OCI-LY3 (cell line): ENCODE results near the gene TPO.

Experiments used
- H2AFZ ChIP-seq: fragments of 200-600, 300-600 bp; shearing (Covaris generic); 2 replicates; pipeline ENCODE4 v1.6.0; 2014; ENCODE audit warnings: antibody characterized with exemption, low read depth, low read length
- H3K27ac ChIP-seq: fragments of 200-600, 300-600 bp; sonication (generic); 2 replicates; pipeline ENCODE4 v1.5.1; 2014; ENCODE audit warnings: mild to moderate bottlenecking, low read length, moderate library complexity, mixed read lengths
- H3K27me3 ChIP-seq: fragments of 200-600, 300-600 bp; sonication (generic); 2 replicates; pipeline ENCODE4 v1.6.1; 2014; ENCODE audit warnings: low read depth, low read length, mixed read lengths
- H3K36me3 ChIP-seq: fragments of 200-600, 300-600 bp; sonication (generic); replicated peaks from 2 replicates; pipeline ENCODE3; 2014; ENCODE audit warnings: low read depth, low read length, mixed read lengths
- H3K4me1 ChIP-seq: fragments of 300-600, 200-600 bp; sonication (generic); 2 replicates; pipeline ENCODE4 v1.6.1; 2014; ENCODE audit warnings: low read length, mixed read lengths
- H3K4me2 ChIP-seq: fragments of 200-600, 300-600 bp; sonication (generic); 2 replicates; pipeline ENCODE4 v1.6.1; 2014; ENCODE audit warnings: low read length, mixed read lengths
- H3K4me3 ChIP-seq: fragments of 300-600, 200-600 bp; sonication (generic); 2 replicates; pipeline ENCODE4 v1.5.1; 2014; ENCODE audit warnings: antibody characterized with exemption, mild to moderate bottlenecking, low read length, moderate library complexity
- H3K79me2 ChIP-seq: fragments of 300-600, 200-600 bp; shearing (Covaris generic); 2 replicates; pipeline ENCODE4 v1.6.1; 2014; ENCODE audit warnings: mild to moderate bottlenecking, low read length, mixed read lengths
- H3K9ac ChIP-seq: fragments of 300-600, 200-600 bp; shearing (Covaris generic); 2 replicates; pipeline ENCODE4 v1.6.0; 2014; ENCODE audit warnings: mild to moderate bottlenecking, low read length, moderate library complexity
- H3K9me3 ChIP-seq: fragments of 200-600, 300-600 bp; shearing (Covaris generic); 2 replicates; pipeline ENCODE4 v1.6.1; 2014; ENCODE audit warnings: low read length, mixed read lengths; ENCODE audit not compliant: insufficient read depth
- H4K20me1 ChIP-seq: fragments of 200-600, 300-600 bp; sonication (generic); 2 replicates; pipeline ENCODE4 v1.6.1; 2016; ENCODE audit warnings: low read length, mixed read lengths; ENCODE audit not compliant: insufficient read depth
- CTCF ChIP-seq: fragments of 200-600, 300-600 bp; sonication (generic); IDR thresholded peaks from 2 replicates; pipeline ENCODE4 v1.5.1; 2014; ENCODE audit warnings: antibody characterized with exemption, low read length, low read depth
- EZH2phosphoT487 ChIP-seq: fragments of 200-600 bp; shearing (Covaris generic); IDR thresholded peaks from 2 replicates; pipeline ENCODE4 v1.6.1; 2018; ENCODE audit warnings: antibody characterized with exemption, mixed run types, low read depth

The TPO gene

GRCh38 chr2:1581965-1582625 is 168.8 kb downstream of the TPO start:
- Histone ChIP-seq H3K4me3 (no peak overlapping the region), H4K20me1 (no peaks in the 10 kb centered on the region), H3K9ac (no peak overlapping the region), H3K4me2 (no peak overlapping the region), H3K27me3 (peaks cover 11% of the 10 kb centered on the region; the same call in 1 of the 2 replicates), H2AFZ (no peak overlapping the region), H3K4me1 (no peaks in the 10 kb centered on the region), H3K79me2 (no peaks in the 10 kb centered on the region), H3K9me3 (no peaks in the 10 kb centered on the region), H3K36me3 (no peaks in the 10 kb centered on the region), H3K27ac (no peak overlapping the region)
- TF ChIP-seq CTCF (no peak), EZH2phosphoT487 (no peak)

GRCh38 chr2:1582891-1583341 is 169.7 kb downstream of the TPO start:
- no peak overlapping the region for H2AFZ ChIP-seq
- no peaks in the 10 kb centered on the region for H4K20me1 ChIP-seq
- H3K4me2 ChIP-seq: no peak overlapping the region
- H3K27me3 ChIP-seq: peaks cover 9% of the 10 kb centered on the region; the same call in 1 of the 2 replicates
- no peak for TF ChIP-seq EZH2phosphoT487
- TF ChIP-seq CTCF: no peak
- no peak overlapping the region for H3K4me3 ChIP-seq
- H3K27ac ChIP-seq: no peak overlapping the region
- H3K9me3 ChIP-seq: no peaks in the 10 kb centered on the region
- H3K9ac ChIP-seq: no peak overlapping the region
- H3K4me1 ChIP-seq: no peaks in the 10 kb centered on the region
- no peaks in the 10 kb centered on the region for H3K36me3 ChIP-seq
- no peaks in the 10 kb centered on the region for H3K79me2 ChIP-seq

- H3K79me2 ChIP-seq: no peaks in the 10 kb centered on the region
- H3K27ac ChIP-seq: no peak overlapping the region
- H3K27me3 ChIP-seq: no peaks in the 10 kb centered on the region; the same call in 1 of the 2 replicates
- no peak overlapping the region for H3K4me3 ChIP-seq
- no peaks in the 10 kb centered on the region for H4K20me1 ChIP-seq
- H3K9me3 ChIP-seq: no peaks in the 10 kb centered on the region
- TF ChIP-seq CTCF (no peak), EZH2phosphoT487 (no peak)
- H2AFZ ChIP-seq: no peak overlapping the region
- peaks cover 10% of the 10 kb centered on the region for H3K4me1 ChIP-seq
- no peaks in the 10 kb centered on the region for H3K36me3 ChIP-seq
- H3K4me2 ChIP-seq: no peak overlapping the region
- no peak overlapping the region for H3K9ac ChIP-seq
Measured at GRCh38 chr2:1584051-1584531, 170.8 kb downstream of the TPO start.

GRCh38 chr2:1584691-1585485 is 171.6 kb downstream of the TPO start:
- Histone ChIP-seq H3K9ac (no peak overlapping the region), H3K36me3 (no peaks in the 10 kb centered on the region), H3K79me2 (no peaks in the 10 kb centered on the region), H3K9me3 (no peaks in the 10 kb centered on the region), H3K4me2 (no peak overlapping the region), H4K20me1 (no peaks in the 10 kb centered on the region), H3K4me1 (peaks cover 18% of the 10 kb centered on the region), H3K27me3 (no peaks in the 10 kb centered on the region; the same call in 1 of the 2 replicates), H3K4me3 (no peak overlapping the region), H3K27ac (no peak overlapping the region), H2AFZ (0 out of 2 replicates have a peak overlapping the region, but pooled peaks have one; percentile 54)
- TF ChIP-seq EZH2phosphoT487 (no peak), CTCF (peak; percentile 28; the same call in 1 of the 2 replicates)
